Transverse colon (tissue), 4 donors: ENCODE measurements around the gene CILP. TPM values are rescaled to one million over a fixed set of nuclear protein-coding genes. Genes with fewer than 3 reads are reported as not detected.

Experiments used
- DNase-seq: peaks from one replicate; pipeline ENCODE4 v3.0.0-alpha.2; 2019
- H3K27ac ChIP-seq, 4 donors: fragments of 200-600 bp; sonication (generic); 2 replicates each; pipeline ENCODE4 v1.5.1; 2016 to 2018; ENCODE audit warnings: inconsistent platforms in 4 of 4
- H3K27me3 ChIP-seq: fragments of 200-600 bp; sonication (generic); 2 replicates; pipeline ENCODE4 v1.5.1; 2017; ENCODE audit warnings: inconsistent platforms
- H3K36me3 ChIP-seq, 4 donors: fragments of 200-600 bp; sonication (generic); 2 replicates each; pipeline ENCODE4 v1.5.1; 2017 to 2019; ENCODE audit warnings: inconsistent platforms in 4 of 4
- H3K4me1 ChIP-seq, 4 donors: fragments of 200-600 bp; sonication (generic); 2 replicates each; pipeline ENCODE4 v1.5.1; 2017 to 2020; ENCODE audit warnings: inconsistent platforms in 4 of 4
- H3K4me3 ChIP-seq, 4 donors: fragments of 200-600 bp; sonication (generic); 1 replicate in 1 of 4; 2 replicates in 3 of 4; pipeline versions ENCODE4 v1.5.1 to v1.6.1; 2017 to 2019; ENCODE audit warnings: inconsistent platforms in 4 of 4
- H3K9me3 ChIP-seq, 2 donors: fragments of 200-600 bp; sonication (generic); 2 replicates each; pipeline ENCODE4 v1.5.1; 2017 to 2019; ENCODE audit warnings: inconsistent platforms in 2 of 2
- CTCF ChIP-seq, 5 experiments: fragments of 200-600 bp in 3 of 5; fragments of 450-650 bp in 2 of 5; sonication (generic) in 3 of 5; IDR thresholded peaks; 1 replicate in 2 of 5; 2 replicates in 3 of 5; pipeline ENCODE4 v1.5.1; 2016 to 2017; ENCODE audit warnings: antibody characterized with exemption in 5 of 5, inconsistent platforms in 3 of 5, mild to moderate bottlenecking in 2 of 5, moderate library complexity in 1 of 5
- EP300 ChIP-seq: sonication (generic); formaldehyde crosslinking; IDR thresholded peaks from one replicate; pipeline ENCODE4 v1.6.1; 2017; ENCODE audit warnings: antibody characterized with exemption, low read depth
- POLR2A ChIP-seq: fragments of 450-650 bp; IDR thresholded peaks from one replicate; pipeline ENCODE4 v1.6.1; 2016; ENCODE audit warnings: antibody characterized with exemption, mild to moderate bottlenecking, moderate library complexity
- POLR2AphosphoS5 ChIP-seq, 3 donors: sonication (generic); formaldehyde crosslinking; IDR thresholded peaks; one replicate each; pipeline ENCODE4 v1.6.1; 2016; ENCODE audit warnings: antibody characterized with exemption in 3 of 3
- WGBS, 2 donors: methylation state at CpG; one replicate each; pipeline ENCODE4 v1.1.5; 2018; ENCODE audit warnings: low coverage in 1 of 2; 5-methylcytosine and 5-hydroxymethylcytosine counted together
- in situ Hi-C, 4 donors: fragments of 200-750 bp; cut with MboI; loops; one replicate each; pipeline versions ENCODE4 v1.15.0 to v1.15.1; 2017; ENCODE audit warnings: low sequenced_read_pairs in 3 of 4, low pct_ligation_motif_present in 1 of 4, low pct_unique_long_range_greater_than_20kb in 1 of 4
- intact Hi-C: fragments of 100-400 bp; cut with DNase I; formaldehyde crosslinking; loops from one replicate; pipeline ENCODE4 v1.15.1; 2023; ENCODE audit warnings: low total_unique reads
- total RNA-seq, 4 donors: library from RNA; depleted of rRNA; stranded (reverse); fragments of >200 nt; gene quantifications; one replicate each; pipeline ENCODE4 v1.1.0, GENCODE V29; 2016

Gene CILP
- total RNA-seq, 4 donors from 2014 or later: 8.1 to 89.6 (median 18.5) TPM

- H3K9me3 ChIP-seq: no peaks in the 10 kb centered on the region
- H3K4me3 ChIP-seq: no peak overlapping the region
- no peaks in the 10 kb centered on the region for H3K27me3 ChIP-seq
- intact Hi-C loops: no loop called here
- TF ChIP-seq EP300: no peak
- no peak for TF ChIP-seq POLR2AphosphoS5 (IDR thresholded peaks at IDR 0.05)
- no peak for TF ChIP-seq POLR2A
- no peak for TF ChIP-seq CTCF (IDR thresholded peaks at IDR 0.05)
- in situ Hi-C loops: no loop called here
- 78 to 80% methylated on average over 3 of the region's 3 CpGs for WGBS, 2 donors
- no peak overlapping the region for H3K27ac ChIP-seq
- DNase-seq: no peak
- H3K36me3 ChIP-seq: no peaks in the 10 kb centered on the region
- no peaks in the 10 kb centered on the region for H3K4me1 ChIP-seq
Observed at GRCh38 chr15:65219137-65219536, 7.9 kb upstream of the CILP start.

GRCh38 chr15:65217526-65218482 lies 6.5 kb upstream of the CILP start:
- no peaks in the 10 kb centered on the region for H3K36me3 ChIP-seq
- no peak for DNase-seq
- no peaks in the 10 kb centered on the region for H3K4me1 ChIP-seq
- H3K9me3 ChIP-seq: no peaks in the 10 kb centered on the region
- in situ Hi-C loops: no loop called here
- no peaks in the 10 kb centered on the region for H3K27me3 ChIP-seq
- no peak for TF ChIP-seq EP300
- no peak for TF ChIP-seq POLR2A
- no peak for TF ChIP-seq CTCF (IDR thresholded peaks at IDR 0.05)
- no peak for TF ChIP-seq POLR2AphosphoS5 (IDR thresholded peaks at IDR 0.05)
- no peak overlapping the region for H3K27ac ChIP-seq
- no peak overlapping the region for H3K4me3 ChIP-seq
- WGBS, 2 donors: 73 to 79% methylated on average over 4 to 10 of the region's 10 CpGs
- intact Hi-C loops: no loop called here

- Histone ChIP-seq H3K4me1 (peaks cover 0 to 16% (median 8%) of the 10 kb centered on the region in 4 donors), H3K27me3 (no peaks in the 10 kb centered on the region), H3K36me3 (no peaks in the 10 kb centered on the region), H3K27ac (no peak overlapping the region), H3K9me3 (no peaks in the 10 kb centered on the region), H3K4me3 (no peak overlapping the region)
- TF ChIP-seq POLR2A (no peak), EP300 (no peak), CTCF (IDR thresholded peaks at IDR 0.05) (no peak)
- in situ Hi-C loops: no loop called here
- intact Hi-C loops: no loop called here
- DNase-seq: no peak
Observed at GRCh38 chr15:65215496-65215895, 4.2 kb upstream of the CILP start.

- Histone ChIP-seq H3K9me3 (no peaks in the 10 kb centered on the region), H3K4me1 (peaks cover 0 to 16% (median 8%) of the 10 kb centered on the region in 4 donors), H3K27ac (no peak overlapping the region), H3K36me3 (no peaks in the 10 kb centered on the region), H3K4me3 (no peak overlapping the region), H3K27me3 (no peaks in the 10 kb centered on the region)
- in situ Hi-C loops: no loop called here
- TF ChIP-seq POLR2AphosphoS5 (IDR thresholded peaks at IDR 0.05): no peak
- TF ChIP-seq POLR2A: no peak
- TF ChIP-seq CTCF (IDR thresholded peaks at IDR 0.05): no peak
- TF ChIP-seq EP300: no peak
- intact Hi-C loops: no loop called here
- 77 to 80% methylated on average over 1 to 4 of the region's 4 CpGs for WGBS, 2 donors
- no peak for DNase-seq
Observed at GRCh38 chr15:65214010-65214409, 2.7 kb upstream of the CILP start.
